HG03066 (cell line): ENCODE results near the gene PRKG1.
"Not testable (repeated sequence)": the region's sequence is repeated elsewhere in the genome, so short reads cannot be mapped to it uniquely, and the experiment has no call there.

Experiments used
- ATAC-seq: cut with Tn5 transposase; IDR thresholded peaks from one replicate; pipeline ENCODE4 v1.9.1; 2021; ENCODE audit warnings: low read depth; ENCODE audit not compliant: unreplicated experiment

PRKG1 gene

DNA sequence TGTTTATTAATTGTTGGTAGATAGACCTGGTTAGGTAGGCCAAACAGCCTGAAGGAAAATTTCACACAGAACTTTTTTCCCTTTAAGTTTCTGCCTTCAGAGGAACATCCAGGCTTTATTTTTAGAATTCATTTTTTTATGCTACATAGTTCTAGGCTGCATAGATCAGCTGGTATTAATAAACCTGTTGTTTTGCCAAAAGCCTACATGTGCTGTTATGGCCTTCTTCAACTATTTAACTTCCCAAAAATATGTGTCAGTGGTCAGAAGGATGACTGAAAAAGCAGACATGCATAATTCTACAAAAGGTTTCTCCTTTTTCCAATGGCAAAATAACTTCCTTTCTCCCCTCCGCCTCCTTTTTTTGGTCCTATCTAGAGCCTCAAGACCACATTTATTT, 936.8 kb downstream of the PRKG1 start:
- ATAC-seq = no peak

DNA sequence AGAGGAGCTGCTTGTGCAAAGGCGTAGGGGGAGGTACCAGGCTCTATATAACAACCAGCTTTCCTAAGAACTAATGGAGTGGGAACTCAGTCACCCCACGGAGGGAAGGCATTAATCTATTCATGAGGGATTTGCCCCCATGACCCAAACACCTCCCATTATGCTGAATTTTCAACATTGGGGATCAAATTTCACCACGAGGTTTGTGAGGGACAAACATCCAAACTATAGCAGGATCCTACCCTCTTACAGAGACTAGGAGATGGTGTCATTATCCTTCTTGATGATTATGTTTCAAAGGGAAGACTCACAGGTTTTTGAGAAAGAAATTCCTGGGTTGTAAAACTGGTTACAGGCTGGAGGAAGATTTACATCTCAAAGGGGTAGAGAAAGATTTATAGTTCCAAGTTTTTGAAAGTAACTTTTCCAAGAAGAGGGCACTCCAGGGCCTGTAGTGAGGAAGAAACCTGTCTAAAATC, 944.8 kb downstream of the PRKG1 start:
- ATAC-seq = no peak

- ATAC-seq = no peak
Measured at GRCh38 chr10:52019656-52020055, 945.4 kb downstream of the PRKG1 start.

GRCh38 chr10:52020173-52020572, 945.9 kb downstream of the PRKG1 start:
- no peak for ATAC-seq

DNA sequence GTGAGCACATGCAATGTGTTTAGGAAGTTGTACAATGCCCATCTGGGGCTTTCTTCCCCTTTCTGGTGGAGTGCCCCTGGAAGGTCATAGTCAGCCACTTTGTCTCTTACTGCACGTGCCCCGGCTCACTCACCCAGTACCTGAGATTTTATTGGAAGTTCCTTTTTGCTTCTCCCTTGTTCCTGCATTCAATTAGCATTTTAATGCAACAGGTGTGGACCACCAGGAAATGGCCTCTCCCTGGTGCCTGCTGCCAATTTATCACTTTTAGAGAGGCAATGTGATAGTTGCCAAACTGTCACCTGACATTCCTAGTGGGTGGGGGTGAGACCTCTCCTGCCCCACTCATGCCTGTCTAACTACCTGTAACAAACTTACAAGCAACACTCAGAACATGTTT, 946.4 kb downstream of the PRKG1 start:
- ATAC-seq = no peak

DNA sequence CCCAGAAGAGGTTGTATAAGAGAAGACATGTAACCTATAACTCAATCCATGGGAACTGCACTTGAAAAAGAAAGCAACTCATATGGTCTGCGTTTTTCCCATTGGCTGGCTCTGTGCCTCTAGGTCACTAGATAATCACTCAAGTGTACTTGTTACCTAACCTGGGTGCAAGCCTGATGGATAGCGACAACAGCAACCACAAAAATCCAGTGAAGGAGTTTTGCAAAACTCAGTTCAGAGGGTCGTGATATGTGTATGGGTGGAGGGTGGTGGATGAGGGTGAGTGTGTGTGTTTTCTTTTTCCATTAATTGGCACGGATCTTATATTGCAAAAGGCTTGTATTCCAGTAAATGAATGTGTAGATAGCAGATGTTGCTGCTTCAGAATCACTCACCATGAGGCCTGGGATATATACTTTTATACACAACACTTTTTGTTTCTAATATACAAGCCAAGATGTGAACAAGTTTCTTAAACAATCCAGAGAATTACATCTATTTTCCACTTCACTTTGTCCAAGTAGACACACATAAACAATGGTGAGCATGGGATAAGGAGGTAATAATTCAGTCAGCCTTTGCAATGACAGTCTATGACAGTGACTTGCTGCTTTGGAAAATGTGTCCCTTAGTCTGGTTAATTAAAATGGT, 952.9 kb downstream of the PRKG1 start:
- ATAC-seq = no peak

- no peak for ATAC-seq
Measured at GRCh38 chr10:52028523-52028858, 954.2 kb downstream of the PRKG1 start.

DNA sequence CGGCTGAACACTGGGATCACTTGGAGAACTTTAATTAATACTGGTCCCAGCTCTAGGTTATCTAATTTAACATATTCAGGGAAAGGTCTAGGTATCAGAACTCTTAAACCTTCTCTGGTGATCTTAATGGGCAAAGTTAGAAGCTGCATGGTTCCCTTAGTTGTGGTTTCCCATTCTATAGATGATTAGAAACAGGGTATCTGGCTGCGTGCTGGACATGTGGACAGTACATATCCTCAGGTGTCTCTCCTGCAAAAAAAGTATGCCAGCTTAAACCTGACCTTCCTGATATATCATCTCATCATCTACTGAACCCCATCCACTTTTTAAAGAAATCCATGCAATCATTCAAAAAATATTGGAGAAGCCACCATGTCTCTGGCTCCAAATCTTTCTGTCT, 955.3 kb downstream of the PRKG1 start:
- no peak for ATAC-seq

DNA sequence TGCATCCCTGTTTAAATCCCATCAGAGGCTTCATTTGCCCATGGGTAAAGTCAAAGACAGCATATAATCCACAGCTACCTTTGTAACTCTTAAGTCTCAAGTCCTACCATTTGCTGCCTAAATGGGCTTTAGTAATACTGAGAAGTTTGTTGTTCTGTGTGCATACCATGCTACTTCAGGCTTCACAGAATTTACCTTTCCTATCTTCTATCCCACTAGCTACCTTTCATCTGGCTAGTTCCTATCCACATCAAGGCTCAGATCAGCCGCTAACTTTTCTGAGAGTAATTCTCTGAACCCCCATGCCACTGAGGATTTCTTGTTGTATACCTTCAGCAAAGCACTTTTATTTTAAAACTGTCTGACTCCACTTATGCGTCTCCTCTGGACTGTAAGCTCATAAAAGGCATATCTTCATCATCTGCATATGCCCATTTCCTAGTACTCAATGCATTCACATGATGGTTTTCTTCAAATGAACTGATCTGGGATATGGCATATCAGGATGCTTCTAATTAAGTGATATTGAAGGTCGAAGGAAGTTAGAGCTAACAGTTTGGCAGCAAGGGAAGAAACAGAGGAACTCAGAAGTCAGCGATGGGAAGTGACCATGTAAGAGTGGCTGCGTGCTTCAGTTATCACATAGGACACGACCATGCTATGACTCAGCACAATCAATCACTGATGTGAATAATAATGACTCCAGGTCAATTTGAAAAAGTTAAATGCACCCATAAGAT, 955.9 kb downstream of the PRKG1 start:
- ATAC-seq = no peak

- no peak for ATAC-seq
Measured at GRCh38 chr10:52030975-52031374, 956.7 kb downstream of the PRKG1 start.

DNA sequence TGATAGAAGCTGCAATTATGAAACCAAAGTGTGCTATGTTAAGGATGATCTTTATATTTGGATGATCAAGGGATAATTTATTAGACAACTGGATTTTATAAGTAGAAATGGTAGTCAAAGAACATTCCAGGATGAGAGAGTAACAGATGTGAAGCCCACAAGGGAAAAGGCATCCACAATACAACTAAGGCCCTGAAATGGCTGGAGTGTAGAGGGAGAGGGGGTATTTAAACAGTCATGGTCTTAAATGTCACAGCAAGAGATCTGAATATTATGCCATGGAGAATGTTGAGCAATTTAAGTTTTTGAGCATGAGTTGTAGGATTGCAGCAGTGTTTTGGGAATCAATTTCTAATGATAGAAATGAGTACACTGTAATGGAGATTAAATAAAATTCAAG, 957.5 kb downstream of the PRKG1 start:
- ATAC-seq = no peak

DNA sequence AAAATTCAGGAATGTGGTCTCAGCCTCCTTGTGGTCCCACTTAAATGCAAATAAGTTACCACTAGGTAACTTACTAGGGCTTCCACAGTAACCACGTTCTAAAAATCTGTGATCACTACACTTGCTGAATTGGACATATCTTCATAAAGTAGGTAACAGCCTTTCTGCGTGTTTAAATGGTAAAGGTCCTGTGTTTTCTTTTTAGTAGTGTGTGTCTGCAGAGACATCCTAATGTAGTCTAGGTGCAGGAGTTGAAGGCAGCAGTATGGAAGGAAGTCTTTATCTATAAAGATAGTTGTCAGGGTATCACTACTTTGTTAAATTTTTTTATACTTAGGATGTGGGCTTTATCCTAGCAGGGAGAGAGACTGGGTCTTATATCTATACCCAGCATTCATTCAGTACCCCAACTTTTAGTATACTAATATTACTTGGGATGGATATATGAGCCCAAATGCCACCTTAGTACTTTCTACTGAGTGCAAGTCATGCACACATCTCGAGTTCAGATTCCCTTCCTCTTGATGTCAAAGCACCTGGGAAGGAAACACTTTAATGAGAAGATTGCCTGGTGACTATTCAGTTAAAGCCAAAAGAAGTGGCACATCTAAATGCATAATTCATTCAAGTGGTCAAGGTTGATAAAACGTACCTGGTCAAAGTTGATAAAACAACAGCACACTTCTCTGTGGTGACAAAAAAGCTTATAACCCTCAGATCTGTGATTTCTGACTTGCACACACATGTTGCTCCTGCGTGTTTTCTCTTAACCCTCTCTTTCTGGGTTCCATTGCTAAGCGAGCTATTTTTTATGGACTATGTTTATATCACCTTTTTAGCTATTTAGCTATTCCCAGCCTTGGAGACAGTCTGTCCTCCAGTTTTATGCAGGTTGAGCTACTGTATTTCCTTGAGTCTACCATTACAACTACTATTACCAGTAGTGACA, 958.7 kb downstream of the PRKG1 start:
- no peak for ATAC-seq

DNA sequence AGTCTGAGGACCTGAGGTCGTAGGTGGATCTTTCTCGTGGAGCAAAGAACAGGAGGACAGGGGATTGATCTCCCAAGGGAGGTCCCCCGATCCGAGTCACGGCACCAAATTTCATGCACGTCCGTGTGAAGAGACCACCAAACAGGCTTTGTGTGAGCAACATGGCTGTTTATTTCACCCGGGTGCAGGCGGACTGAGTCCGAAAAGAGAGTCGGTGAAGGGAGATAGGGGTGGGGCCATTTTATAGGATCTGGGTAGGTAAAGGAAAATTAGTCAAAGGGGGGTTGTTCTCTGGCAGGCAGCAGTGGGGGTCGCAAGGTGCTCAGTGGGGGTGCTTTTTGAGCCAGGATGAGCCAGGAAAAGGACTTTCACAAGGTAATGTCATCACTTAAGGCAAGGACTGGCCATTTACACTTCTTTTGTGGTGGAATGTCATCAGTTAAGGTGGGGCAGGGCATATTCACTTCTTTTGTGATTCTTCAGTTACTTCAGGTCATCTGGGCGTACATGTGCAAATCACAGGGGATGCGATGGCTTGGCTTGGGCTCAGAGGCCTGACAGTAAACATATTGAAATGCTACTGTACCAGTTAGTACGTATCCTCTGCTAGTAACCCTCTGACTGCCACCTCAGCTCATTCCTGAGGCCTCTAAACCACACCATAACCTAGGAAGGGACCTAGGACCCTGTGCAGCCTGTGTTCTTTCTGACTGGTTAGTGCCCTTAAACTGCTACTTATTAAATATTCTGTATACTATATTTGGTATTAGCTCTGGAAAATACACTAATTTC, 964.9 kb downstream of the PRKG1 start:
- ATAC-seq = not testable (repeated sequence)

DNA sequence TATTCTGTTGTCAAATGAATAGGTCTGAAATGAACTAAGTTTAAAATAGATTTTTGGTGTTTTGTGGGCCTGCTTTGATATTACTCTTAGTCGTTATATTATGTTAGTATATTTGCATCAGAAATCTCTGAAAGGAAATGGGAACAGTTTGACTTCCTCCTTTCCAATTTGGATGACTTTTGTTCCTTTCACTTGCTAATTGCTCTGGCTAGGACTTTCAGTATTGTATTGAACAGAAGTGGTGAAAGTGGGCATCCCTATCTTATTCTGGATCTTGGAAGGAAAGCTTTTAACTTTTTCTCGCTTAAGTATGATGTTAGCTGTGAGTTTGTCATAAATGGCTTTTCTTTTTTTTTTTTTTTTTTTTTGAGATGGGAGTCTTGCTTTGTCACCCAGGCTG, 966.2 kb downstream of the PRKG1 start:
- no peak for ATAC-seq

- ATAC-seq = no peak
Measured at GRCh38 chr10:52043811-52044210, 969.5 kb downstream of the PRKG1 start.

DNA sequence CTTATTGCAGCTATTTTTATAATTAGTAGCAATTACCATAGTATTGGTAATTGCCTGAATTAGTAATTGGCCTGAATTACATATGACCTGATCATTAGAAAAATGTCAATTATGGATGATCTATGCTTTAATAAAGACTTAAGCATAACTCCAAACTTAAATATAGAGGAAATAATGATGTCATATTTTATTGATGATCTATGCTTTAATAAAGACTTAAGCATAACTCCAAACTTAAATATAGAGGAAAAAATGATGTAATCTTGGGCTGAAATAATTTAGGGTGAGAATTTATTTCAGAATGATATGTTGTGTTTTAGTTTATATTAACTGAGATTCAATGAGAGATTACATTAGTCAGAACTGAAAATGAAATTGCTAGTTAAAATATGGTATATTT, 973.8 kb downstream of the PRKG1 start:
- ATAC-seq = no peak

DNA sequence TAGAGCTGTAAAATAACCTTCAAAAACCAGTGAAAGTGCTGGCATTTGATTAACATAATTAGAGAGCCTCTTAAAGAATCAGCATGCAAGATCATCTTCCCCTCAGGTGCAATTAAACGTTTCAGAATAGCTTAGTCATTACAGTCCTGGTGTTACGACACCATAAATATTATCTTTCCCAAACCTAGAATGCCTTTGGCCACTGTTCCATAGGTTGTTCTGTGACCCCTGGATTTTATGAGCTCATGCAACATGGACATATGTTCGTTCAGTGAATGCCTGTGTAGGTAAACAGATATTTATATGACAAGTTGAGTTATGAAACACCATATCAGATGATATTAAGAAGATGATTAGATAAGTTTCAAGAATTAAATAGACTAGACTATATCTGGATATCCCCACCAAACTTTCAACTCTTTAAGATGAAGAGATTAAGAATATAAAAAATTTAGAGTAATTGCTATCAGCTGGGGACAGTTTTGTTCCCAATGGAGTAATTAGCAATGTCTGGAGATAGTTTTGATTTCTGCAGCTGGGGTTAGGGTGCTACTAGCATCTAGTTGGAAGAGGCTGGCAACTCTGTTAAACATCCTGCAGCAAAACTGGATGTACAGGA, 976.3 kb downstream of the PRKG1 start:
- no peak for ATAC-seq

DNA sequence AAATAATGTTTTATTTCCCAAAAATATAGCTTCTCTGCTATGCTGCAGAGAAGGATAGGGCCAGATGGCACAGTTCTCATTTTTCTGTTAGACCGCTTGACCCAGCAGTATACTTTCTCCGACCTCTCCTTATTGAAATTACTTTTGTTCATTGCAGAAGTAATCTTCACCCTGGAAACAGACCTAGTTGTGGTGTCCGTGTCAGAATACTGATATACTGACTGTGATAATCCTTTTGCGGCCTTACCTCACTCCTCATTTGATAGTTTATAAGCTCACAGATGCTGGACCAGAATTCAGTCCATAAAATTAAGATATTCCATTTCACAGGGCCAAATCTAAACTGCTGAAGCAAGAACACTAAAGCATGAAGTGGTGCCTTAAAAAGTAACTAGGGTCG, 979.2 kb downstream of the PRKG1 start:
- ATAC-seq = no peak

GRCh38 chr10:52056291-52056690, 982.0 kb downstream of the PRKG1 start:
- ATAC-seq = no peak

- ATAC-seq = no peak
Measured at GRCh38 chr10:52059089-52059488, 984.8 kb downstream of the PRKG1 start.
